Stomach smooth muscle (tissue), 2 donors: ENCODE measurements around the gene APOA5.
"Not testable (repeated sequence)": the region's sequence is repeated elsewhere in the genome, so short reads cannot be mapped to it uniquely, and the experiment has no call there.

Experiments
- H3K27ac ChIP-seq: one replicate; pipeline ENCODE4 v1.7.0; 2013; ENCODE audit warnings: mild to moderate bottlenecking, low read length, inconsistent platforms
- H3K27me3 ChIP-seq, 2 donors: one replicate each; pipeline ENCODE4 v1.7.0; 2013; ENCODE audit warnings: low read length in 2 of 2; ENCODE audit not compliant: insufficient read depth in 2 of 2, control insufficient read depth in 1 of 2
- H3K36me3 ChIP-seq, 2 donors: one replicate each; pipeline ENCODE4 v1.7.0; 2013; ENCODE audit warnings: low read length in 2 of 2; ENCODE audit not compliant: control insufficient read depth in 2 of 2, insufficient read depth in 2 of 2
- H3K4me1 ChIP-seq: one replicate; pipeline ENCODE4 v1.7.0; 2013; ENCODE audit warnings: low read length; ENCODE audit not compliant: control insufficient read depth, insufficient read depth
- H3K4me3 ChIP-seq, 2 donors: one replicate each; pipeline ENCODE4 v1.7.0; 2013; ENCODE audit warnings: low read length in 2 of 2
- H3K9ac ChIP-seq, 2 donors: one replicate each; pipeline ENCODE4 v1.7.0; 2013; ENCODE audit warnings: low read length in 2 of 2, mild to moderate bottlenecking in 1 of 2
- H3K9me3 ChIP-seq, 2 donors: one replicate each; pipeline ENCODE4 v1.7.0; 2013; ENCODE audit warnings: low read length in 2 of 2; ENCODE audit not compliant: control insufficient read depth in 2 of 2
- donor health status: healthy.
- donor health status: Pancreatic carcinoma.

Gene APOA5, protein sequence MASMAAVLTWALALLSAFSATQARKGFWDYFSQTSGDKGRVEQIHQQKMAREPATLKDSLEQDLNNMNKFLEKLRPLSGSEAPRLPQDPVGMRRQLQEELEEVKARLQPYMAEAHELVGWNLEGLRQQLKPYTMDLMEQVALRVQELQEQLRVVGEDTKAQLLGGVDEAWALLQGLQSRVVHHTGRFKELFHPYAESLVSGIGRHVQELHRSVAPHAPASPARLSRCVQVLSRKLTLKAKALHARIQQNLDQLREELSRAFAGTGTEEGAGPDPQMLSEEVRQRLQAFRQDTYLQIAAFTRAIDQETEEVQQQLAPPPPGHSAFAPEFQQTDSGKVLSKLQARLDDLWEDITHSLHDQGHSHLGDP

DNA sequence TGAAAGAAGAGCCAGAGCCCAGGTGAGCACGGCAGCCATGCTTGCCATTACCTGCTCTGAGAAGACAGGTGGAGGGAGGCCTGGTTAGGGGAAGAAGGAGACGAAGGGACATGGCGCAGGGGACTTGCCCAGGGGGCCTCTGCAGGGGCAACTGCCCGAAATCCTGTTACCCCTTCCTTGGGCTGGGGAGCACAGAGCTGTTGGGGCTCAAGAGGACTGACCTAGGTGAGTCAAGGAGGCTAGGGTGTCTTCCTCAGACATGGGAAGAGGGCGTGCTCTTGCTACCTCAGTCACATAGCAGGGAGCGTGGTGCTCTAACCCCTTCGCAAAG is at the start of gene APOA5:
Gene APOA5, minus strand, starts transcription at position 67 of the 331 bp plus-strand sequence. Its CDS starts 19 bp downstream, at position 48.
- H3K9ac ChIP-seq: peak within 1 kb of the TSS in 1 of 2 donors; percentile 5
- H3K27ac ChIP-seq: no peak within 1 kb of the TSS
- H3K9me3 ChIP-seq: no peaks in the 10 kb centered on the region
- no peaks in the 10 kb centered on the region for H3K27me3 ChIP-seq
- no peaks in the 10 kb centered on the region for H3K36me3 ChIP-seq
- peaks cover 19% of the 10 kb centered on the region for H3K4me1 ChIP-seq
- peak within 1 kb of the TSS in 1 of 2 donors; percentile 66 for H3K4me3 ChIP-seq

DNA sequence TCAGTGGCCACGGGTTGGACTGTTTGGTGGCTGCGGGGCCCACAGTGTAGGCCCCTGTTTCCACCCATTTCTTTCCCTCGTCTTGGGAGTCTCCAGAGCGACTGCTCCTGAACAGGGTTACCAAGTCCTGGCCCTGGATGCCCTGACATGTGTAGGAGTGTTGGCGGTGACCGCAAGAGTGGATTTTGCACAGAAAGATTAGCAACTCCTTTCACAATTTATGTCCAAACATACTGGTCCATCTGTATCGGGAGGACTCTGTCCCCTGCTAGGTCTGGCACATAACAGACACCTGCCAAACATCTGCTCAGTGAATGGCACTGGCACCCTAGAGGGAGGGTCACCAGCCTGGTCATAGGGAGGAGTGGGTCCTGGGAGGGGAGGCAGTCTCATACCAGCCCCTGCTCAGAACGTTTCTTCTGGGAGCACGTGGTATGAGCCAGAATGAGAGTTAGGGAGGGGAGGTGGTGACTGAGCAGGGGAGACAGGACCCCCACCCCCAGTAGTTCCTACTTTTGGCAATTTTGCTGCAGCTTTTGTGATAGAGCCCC is 49.1 kb upstream of the APOA5 start:
- no peaks in the 10 kb centered on the region for H3K9me3 ChIP-seq
- no peak overlapping the region for H3K9ac ChIP-seq
- peaks cover 22 to 23% of the 10 kb centered on the region in 2 donors for H3K36me3 ChIP-seq
- no peak overlapping the region for H3K27ac ChIP-seq
- peaks cover 13% of the 10 kb centered on the region for H3K4me1 ChIP-seq
- H3K4me3 ChIP-seq: no peak overlapping the region
- no peaks in the 10 kb centered on the region for H3K27me3 ChIP-seq

DNA sequence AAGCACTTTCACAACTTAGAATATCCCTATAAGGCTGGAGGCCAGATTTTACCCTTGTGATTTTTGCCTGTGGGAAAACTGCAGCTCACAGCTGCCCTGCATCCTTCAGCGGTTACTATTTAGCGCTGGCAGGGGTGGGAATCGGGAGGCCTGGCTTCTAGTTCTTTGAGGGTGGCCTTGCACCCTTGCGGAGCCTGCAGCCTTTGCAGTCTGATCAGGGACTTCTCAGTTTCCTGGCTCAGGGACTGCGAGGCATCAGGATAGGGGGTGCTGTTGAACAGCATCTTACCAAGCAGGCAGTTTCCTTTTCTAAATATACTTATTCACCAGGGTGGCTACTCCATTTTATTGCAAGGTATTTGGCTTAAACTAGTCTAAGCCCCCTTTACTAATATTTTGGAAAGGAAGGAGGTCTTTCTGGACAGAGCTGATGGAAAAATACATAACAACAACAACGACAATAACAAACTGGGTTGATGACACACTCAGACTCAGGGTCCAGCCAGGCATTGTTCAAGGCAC is 48.6 kb upstream of the APOA5 start:
- H3K4me3 ChIP-seq: no peak overlapping the region
- H3K4me1 ChIP-seq: peaks cover 17% of the 10 kb centered on the region
- H3K27me3 ChIP-seq: no peaks in the 10 kb centered on the region
- H3K9ac ChIP-seq: no peak overlapping the region
- H3K36me3 ChIP-seq: peaks cover 17 to 18% of the 10 kb centered on the region in 2 donors
- H3K9me3 ChIP-seq: no peaks in the 10 kb centered on the region
- H3K27ac ChIP-seq: no peak overlapping the region

DNA sequence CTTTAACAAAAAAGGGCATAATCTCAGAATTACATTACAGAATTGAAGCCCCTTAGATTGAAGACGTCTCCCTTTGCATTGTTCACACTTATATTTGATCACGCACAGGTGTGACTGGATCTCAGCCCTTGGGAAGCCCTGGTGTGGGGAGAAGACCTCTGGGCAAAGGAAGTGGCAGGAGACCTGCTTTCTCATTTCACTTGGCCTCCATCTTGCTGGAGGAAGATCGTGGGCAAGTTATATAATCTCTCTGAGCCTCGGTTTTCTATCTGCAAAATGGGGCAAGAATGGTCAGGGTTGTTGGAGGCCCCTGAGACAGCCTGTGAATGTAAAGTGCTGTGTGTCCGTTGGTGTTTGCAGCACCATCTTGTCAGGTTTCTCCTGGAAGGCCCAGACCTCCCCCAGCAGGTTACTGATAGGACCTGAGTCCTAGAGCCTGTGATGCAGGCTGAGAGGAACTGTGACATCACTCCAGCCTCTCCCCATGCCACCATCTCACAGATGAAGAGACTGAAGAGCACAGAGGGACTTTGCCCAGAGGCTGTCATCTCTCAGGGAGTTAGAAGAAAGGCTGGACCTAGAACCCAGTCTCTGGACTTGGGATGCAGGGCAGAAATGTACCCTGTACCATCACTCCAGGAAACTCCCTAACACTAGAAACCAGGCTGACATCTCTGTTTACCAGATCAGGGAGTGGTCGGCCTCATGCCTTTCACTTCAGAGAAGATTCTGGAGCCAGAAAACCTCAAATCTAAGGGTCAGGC is 46.8 kb upstream of the APOA5 start:
- no peak overlapping the region for H3K27ac ChIP-seq
- peaks cover 24% of the 10 kb centered on the region for H3K4me1 ChIP-seq
- no peaks in the 10 kb centered on the region for H3K9me3 ChIP-seq
- H3K4me3 ChIP-seq: no peak overlapping the region
- no peaks in the 10 kb centered on the region for H3K27me3 ChIP-seq
- H3K9ac ChIP-seq: no peak overlapping the region
- peaks cover 4 to 6% of the 10 kb centered on the region in 2 donors for H3K36me3 ChIP-seq

DNA sequence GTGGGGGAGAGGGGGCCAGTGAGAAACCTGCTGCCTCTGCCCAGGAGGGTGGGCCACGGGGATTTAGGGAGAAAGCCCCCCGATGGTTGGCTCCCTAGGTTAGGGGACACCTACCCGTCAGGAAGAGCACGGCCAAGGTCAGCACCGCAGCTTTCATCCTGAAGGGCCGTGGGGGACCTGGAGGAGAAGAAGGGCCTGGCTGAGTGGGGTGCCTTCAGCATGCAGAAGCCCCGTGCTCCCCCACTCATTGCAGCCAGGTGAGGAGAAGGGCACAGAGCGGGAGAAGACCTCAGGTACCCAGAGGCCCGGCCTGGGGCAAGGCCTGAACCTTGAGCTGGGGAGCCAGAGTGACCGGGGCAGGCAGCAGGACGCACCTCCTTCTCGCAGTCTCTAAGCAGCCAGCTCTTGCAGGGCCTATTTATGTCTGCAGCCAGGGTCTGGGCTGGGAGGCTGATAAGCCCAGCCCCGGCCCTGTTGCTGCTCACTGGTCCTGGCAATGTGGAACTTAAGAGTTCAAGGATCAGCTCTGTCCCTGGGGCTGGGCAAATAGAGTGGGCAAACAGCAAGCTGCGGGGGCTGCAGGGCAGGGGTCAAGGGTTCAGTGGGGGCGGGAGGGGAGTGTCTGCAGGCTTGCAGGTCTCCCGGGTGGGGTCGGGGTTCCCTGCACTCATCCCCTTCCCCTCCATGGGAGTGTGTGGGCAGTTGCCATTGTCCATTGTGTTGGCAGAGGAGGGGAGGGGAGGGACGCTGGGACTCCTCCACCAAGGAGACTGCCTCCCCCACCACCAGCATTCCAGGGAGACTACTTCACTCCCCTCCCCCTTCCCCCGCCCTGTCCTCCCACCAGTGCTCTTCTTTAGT is 45.8 kb upstream of the APOA5 start, which contains the start of gene APOA1:
Gene APOA1, minus strand, starts transcription at position 392 of the 861 bp plus-strand sequence. Its CDS starts 235 bp downstream, at position 157.
- Histone ChIP-seq H3K9ac (no peak within 1 kb of the TSS), H3K4me3 (peak within 1 kb of the TSS in 1 of 2 donors; percentile 65), H3K27ac (no peak within 1 kb of the TSS), H3K4me1 (peaks cover 24% of the 10 kb centered on the region), H3K27me3 (no peaks in the 10 kb centered on the region), H3K36me3 (no peaks in the 10 kb centered on the region), H3K9me3 (no peaks in the 10 kb centered on the region)

DNA sequence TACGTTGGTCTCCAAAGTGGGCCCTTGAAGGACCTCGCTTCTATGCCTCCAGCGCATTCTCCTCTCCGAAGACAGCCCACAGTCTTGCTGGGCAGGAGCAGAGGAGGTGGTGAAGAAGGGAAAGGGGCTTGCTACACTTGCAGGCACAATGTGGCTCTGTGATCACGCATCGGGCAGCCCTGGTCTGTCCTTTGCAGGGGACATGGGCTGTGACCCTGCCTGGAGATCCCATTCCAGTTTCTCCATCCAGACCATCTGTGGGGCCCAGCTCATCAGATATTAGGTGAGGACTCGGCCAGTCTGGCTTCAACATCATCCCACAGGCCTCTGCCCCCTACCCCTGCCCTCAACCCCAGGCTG is 44.9 kb upstream of the APOA5 start:
- no peak overlapping the region for H3K27ac ChIP-seq
- no peaks in the 10 kb centered on the region for H3K36me3 ChIP-seq
- H3K4me3 ChIP-seq: peak overlapping the region in 1 of 2 donors; percentile 65
- H3K27me3 ChIP-seq: no peaks in the 10 kb centered on the region
- no peaks in the 10 kb centered on the region for H3K9me3 ChIP-seq
- H3K4me1 ChIP-seq: peaks cover 24% of the 10 kb centered on the region
- H3K9ac ChIP-seq: no peak overlapping the region

DNA sequence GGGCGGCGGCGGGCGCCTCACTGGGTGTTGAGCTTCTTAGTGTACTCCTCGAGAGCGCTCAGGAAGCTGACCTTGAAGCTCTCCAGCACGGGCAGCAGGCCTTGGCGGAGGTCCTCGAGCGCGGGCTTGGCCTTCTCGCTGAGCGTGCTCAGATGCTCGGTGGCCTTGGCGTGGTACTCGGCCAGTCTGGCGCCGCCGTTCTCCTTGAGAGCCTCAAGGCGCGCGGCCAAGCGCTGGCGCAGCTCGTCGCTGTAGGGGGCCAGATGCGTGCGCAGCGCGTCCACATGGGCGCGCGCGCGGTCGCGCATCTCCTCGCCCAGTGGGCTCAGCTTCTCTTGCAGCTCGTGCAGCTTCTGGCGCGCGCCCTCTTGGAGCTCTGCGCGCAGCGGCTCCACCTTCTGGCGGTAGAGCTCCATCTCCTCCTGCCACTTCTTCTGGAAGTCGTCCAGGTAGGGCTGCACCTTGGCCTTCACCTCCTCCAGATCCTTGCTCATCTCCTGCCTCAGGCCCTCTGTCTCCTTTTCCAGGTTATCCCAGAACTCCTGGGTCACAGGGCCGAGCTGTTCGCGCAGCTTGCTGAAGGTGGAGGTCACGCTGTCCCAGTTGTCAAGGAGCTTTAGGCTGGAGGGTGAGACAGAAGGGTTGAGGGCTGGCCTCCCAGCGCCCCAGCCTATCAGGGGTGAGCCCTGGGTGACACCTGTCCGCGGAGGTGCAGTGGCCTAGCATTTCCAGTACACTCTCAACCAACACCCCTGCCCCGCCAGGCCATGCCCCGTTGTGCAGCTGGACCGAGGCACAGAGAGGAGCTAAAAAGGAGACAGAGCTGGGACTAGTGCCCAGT is 44.3 kb upstream of the APOA5 start:
- Histone ChIP-seq H3K36me3 (no peaks in the 10 kb centered on the region), H3K27me3 (no peaks in the 10 kb centered on the region), H3K27ac (peak overlapping the region; percentile 92), H3K4me1 (peaks cover 23% of the 10 kb centered on the region), H3K4me3 (peak overlapping the region; percentile 58 to 65), H3K9ac (peak overlapping the region; percentile 72 to 80), H3K9me3 (no peaks in the 10 kb centered on the region)

DNA sequence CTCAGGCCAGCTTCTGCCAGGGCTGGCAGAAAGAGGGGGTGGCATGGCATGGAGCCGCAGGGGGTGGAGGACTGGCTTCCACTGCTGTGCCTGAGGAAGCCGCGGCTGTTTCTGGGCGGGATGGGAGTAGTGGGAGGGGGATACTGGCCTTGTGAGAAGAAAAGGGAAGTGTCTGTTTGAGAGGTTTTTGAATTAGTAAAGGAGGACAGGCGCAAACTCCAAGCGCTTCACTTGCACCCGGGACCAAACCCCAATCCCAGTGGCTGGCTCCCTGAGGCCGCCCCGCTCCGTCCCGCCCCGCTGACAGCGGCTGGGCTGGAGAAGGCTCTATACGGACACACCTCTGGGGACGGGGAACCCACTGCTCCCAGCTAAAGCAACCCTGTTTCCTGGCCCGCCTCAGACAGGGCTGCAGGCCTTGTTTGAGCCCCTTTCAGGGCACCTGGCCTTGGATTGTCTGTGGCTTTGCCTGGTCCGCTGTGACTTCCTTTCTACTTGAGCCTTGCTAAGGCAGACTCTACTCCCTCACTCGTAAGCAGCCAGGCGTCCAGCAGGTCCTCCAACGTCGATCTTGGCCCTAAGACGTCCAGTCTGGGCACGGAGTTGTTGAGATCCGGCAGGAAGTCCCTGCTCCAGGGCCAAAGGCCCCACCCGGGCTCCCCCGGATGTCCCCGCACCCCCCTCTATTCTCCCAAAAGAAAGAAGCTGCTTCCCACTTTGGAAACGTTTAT is 43.5 kb upstream of the APOA5 start:
- Histone ChIP-seq H3K9me3 (no peaks in the 10 kb centered on the region), H3K4me3 (peak overlapping the region; percentile 58 to 65), H3K4me1 (peaks cover 21% of the 10 kb centered on the region), H3K9ac (peak overlapping the region; percentile 72 to 80), H3K27me3 (no peaks in the 10 kb centered on the region), H3K36me3 (no peaks in the 10 kb centered on the region), H3K27ac (peak overlapping the region; percentile 92)

DNA sequence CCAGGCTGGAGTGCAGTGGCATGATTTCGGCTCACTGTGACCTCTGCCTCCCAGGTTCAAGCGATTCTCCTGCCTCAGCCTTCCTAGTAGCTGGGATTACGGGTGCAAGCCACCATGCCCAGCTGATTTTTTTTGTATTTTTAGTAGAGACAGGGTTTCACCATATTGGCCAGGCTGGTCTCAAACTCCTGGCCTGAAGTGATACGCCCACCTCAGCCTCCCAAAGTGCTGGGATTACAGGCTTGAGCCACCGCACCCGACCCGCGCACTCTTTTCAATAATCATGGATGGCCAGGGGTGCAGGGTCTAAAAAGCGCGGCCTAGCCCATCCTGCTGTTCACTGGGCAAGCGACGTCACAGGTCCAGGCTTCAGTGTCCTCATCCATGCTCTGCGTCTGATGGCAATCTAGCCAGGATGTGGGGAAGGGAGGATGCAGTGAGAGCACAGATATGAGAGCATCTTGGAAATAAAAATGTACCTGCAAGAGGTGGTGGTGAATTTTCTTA is 42.9 kb upstream of the APOA5 start:
- Histone ChIP-seq H3K4me1 (peaks cover 20% of the 10 kb centered on the region), H3K27ac (peak overlapping the region; percentile 92)
- H3K27me3 ChIP-seq, H3K36me3 ChIP-seq, H3K9ac ChIP-seq, H3K4me3 ChIP-seq, H3K9me3 ChIP-seq: not testable (repeated sequence)
